ENCODE measurements around the gene ZNF496.
"Not testable (repeated sequence)": the region's sequence is repeated elsewhere in the genome, so short reads cannot be mapped to it uniquely, and the experiment has no call there.

Gene ZNF496

GRCh38 chr1:247331525-247332214 is at the start of gene ZNF496:
TSS of gene ZNF496 (minus strand) at chr1:247331867. CDS start at chr1:247329578, 2,289 bp downstream.
- peak; percentile 84 for DNase-seq

- DNase-seq = no peak
Measured at GRCh38 chr1:247378334-247379073, 46.8 kb upstream of the ZNF496 start.

DNA sequence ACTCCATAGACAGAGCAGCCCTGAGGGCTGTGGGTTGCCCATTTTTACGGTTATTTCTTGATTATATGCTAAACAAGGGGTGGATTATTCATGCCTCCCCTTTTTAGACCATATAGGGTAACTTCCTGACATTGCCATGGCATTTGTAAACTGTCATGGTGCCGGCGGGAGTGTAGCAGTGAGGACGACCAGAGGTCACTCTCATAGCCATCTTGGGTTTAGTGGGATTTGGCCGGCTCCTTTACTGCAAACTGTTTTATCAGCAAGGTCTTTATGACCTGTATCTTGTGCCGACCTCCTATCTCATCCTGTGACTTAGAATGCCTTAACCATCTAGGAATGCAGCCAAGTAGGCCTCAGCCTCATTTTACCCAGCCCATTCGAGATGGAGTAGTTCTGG is 46.0 kb upstream of the ZNF496 start:
- not testable (repeated sequence) for DNase-seq

DNA sequence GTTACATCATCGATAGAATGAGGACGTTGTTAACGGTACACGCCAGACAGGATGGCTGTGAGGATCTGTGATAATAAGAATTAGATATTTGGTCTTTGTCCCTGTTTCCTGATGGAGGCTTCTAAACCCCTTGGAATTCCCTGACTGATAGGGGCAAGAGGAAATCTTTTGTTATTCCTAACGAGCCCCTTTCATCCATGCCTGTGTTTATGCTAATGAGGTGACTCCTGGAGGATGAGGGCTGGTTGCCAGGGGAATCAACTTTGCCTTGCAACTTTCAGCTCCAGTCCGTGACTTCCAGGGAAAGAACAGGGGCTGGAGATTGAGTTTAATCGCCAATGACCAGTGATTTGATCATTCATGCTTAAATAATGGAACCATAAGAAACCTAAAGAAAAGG is 45.0 kb upstream of the ZNF496 start:
- DNase-seq = no peak

- DNase-seq = no peak
Measured at GRCh38 chr1:247375747-247376146, 44.1 kb upstream of the ZNF496 start.

DNA sequence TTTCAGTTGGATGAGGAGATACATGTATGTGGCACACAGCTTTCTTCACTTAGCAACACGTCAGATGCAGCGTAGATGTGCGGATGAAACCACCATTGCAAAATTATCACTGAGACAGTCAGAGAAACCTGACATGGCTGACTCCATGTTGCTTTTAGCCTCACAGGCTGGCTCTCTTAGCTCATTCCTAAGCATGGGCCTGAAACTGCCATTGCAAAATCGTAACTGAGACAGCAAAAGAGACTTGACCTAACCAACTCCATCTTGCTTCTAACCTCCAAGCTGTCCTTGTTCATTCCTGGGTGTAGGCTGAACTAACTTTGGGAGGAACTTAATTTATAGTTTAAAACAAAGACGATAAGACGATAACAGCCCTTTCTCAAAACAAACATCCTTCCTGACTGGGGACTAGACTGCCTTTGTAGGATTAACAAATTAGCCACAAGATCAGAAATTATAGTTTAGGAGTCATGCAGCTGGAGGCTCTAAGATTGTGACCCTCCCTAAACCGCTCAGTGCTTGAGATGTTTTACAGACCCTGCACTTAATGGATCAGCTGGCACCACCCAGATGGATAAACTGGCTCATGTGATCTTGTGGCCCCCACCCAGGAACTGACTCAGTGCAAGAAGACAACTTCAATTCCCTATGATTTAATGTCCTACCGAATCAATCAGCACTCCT is 43.1 kb upstream of the ZNF496 start:
- DNase-seq = not testable (repeated sequence)

DNA sequence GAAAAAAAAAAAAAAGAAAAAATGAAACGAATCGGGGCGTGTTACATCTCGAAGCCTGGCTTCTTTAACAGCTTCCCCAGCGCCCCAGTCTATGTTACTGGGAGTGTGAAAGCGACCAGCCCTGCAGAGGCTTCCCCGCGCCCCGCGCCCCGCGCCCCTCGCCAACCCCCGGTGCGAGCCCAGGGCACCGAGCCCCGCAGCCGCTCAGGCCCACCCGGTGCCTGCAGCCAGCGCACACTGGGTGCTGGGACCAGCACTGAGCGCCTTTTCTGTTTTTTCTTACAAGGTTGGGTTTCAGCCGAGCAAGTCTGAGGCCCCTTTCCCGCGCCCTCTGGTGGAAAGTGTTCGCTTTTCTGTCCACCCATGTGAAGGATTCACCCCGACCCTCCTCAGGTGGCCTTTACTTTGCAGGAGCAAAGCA is 42.1 kb upstream of the ZNF496 start:
- peak; percentile 48 for DNase-seq

- no peak for DNase-seq
Measured at GRCh38 chr1:247371801-247372259, 40.2 kb upstream of the ZNF496 start.

DNA sequence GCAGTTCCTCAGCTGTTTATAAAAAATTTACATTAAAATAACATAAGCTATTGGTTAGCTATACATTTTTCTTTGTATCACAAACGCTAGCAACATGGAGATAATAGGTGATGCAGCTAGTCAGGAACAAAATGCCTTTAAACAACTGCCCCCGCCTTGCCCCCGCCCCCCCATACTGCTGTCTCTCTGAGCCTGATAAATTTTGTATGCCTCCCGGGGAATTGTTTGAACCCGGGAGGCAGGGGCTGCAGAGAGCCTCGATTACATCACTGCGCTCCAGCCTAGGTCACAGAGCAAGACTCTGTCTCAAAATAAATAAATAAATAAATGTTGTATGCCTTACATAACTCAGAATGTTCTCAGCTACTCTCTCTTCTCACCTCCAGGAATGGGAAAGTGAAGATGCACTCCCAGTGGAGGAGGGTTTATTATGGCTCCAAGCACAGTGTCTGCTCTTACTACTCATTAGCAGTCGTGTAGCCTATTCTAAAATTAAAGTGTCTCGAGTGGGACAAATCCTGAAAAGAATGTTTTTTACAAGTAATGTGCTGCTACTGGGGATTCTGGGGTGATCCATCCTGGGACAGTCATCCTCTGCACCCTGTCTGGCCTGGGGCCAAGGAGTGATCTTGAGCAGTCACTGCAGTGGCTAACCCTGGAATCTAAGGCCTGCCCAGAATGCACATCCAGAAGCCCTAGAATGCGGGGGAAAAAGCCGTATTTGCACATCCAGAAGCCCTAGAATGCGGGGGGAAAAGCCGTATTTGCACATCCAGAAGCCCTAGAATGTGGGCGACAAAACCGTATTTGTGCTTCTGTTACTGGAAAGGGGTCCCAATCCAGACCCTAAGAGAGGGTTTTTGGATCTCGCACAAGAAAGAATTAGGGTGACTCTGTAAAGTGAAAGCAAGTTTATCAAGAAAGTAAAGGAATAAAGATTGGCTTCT is 39.4 kb upstream of the ZNF496 start:
- peak; percentile 63 for DNase-seq

DNA sequence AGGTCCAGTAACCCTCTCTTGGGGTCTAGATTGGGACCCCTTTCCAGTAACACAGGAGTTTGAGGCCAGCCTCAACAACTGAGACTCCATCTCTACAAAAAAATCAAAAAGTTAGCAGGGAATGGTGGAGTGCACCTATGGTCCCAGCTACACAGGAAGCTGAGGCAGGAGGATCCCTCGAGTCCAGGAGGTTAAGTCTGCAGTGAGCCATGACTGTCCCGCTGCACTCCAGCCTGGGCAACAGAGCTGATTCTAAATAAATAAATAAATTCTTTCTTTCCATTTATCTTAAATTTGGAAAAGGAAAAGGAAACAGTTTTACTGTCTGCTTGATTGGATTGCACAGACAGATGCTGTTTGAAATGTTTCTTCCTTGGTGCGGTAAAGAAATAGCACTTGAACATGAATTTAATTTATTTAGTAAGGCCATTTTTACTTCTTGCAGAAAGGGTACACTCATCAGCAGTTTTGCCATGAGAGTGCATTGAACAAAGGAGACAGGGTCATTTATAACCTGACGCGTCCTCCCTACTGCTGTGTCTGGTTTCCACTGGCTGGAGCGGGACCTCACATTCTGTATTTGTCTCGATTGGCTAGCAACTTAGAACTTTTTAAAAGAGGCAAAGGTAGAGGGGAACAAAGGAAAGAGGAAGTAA is 37.0 kb upstream of the ZNF496 start:
- no peak for DNase-seq

GRCh38 chr1:247367786-247368422 is 36.2 kb upstream of the ZNF496 start:
- peak; percentile 73 for DNase-seq

DNA sequence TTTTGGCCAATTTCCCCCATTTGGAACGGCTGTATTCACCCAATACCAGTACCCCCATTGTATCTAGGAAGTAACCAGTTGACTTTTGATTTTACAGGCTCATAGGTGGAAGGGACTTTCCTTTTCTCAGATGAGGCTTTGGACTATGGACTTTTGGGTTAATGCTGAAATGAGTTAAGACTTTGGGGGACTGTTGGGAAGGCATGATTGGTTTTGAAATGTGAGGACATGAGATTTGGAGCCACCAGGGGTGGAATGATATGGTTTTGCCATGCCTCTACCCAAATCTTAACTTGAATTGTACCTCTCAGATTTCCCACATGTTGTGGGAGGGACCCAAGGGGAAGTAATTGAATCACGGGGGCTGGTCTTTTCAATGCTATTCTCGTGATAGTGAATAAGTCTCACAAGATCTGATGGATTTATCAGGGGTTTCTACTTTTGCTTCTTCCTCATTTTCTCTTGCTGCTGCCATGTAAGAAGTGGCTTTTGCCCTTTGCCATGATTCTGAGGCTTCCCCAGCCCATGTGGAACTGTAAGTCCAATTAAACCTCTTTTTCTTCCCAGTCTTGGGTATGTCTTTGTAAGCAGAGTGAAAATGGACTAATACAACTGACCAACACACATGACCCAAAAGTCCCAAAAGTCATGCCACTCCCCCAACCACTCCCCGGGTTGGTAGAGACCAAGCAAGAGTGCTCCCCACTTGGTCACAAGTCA is 35.4 kb upstream of the ZNF496 start:
- no peak for DNase-seq

DNA sequence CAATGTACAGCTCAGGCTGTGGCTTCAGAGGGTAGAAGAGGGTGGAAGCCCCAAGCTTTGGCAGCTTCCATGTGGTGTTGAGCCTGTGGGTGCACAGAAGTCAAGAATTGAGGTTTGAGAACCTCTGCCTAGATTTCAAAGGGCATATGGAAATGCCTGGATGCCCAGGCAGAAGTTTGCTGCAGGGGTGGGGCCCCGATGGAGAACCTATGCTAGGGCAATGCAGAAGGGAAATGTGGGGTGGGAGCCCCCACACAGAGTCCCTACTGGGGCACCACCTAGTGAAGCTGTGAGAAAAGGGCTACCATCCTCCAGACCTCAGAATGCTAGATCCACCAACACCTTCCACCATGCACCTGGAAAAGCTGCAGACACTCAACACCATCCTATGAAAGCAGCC is 34.7 kb upstream of the ZNF496 start:
- DNase-seq = not testable (repeated sequence)

DNA sequence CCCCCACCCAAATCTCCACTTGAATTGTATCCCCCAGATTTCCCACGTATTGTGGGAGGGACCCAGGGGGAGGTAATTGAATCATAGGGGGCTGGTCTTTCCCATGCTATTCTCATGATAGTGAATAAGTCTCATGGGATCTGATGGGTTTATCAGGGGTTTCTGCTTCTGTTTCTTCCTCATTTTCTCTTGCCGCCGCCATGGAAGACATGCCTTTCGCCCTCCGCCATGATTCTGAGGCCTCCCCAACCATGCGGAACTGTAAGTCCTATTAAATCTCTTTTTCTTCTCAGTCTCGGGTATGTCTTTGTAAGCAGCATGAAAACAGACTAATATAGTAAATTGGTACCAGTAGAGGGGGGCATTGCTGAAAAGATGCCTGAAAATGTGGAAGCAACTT is 33.4 kb upstream of the ZNF496 start:
- DNase-seq = no peak

GRCh38 chr1:247363000-247363399 is 31.3 kb upstream of the ZNF496 start:
- not testable (repeated sequence) for DNase-seq

GRCh38 chr1:247362153-247362552 is 30.5 kb upstream of the ZNF496 start:
- no peak for DNase-seq

DNA sequence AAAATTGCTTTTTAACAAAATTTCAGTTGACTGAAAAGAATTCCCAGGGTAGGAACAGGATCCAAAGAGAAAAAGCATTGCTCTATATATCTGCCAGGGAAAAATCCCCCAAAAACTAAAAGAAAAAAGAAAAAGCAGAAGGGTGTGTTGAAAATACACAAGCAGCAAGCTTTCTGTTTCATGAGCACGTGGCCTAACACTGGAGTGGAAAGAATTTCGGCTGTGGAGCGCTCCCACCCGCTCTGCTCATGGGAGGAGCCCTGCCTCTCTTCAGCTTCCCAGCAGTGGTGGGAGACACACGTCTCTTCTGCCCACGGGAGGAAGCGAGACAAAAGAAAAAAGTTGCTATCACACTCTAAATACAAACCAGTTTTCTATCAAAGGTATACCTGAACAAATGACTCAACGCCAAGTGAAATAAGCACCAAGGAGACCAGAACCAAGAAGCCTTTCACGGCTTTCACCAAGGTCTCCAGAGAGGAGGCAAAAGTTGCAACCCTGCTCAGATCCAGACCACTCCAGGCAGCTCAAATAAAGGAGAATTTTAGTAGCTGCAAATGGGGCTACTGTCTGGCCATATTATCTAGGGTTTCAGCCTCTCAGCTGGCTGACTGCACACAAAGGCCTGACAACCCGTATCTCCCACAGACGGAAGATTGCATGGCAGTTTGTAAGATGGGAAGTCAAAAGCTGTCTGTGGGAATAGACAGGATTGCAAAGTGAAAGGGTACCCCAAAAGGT is 29.5 kb upstream of the ZNF496 start:
- no peak for DNase-seq

GRCh38 chr1:247360116-247360898 is 28.6 kb upstream of the ZNF496 start:
- DNase-seq = peak; percentile 43

- DNase-seq = no peak
Measured at GRCh38 chr1:247359559-247359958, 27.9 kb upstream of the ZNF496 start.

Data from EL (cell line).